Measurements from ENCODE around the gene SMIM30. TPM values are rescaled to one million over a fixed set of nuclear protein-coding genes. Genes with fewer than 3 reads are reported as not detected.

Gene SMIM30
- total RNA-seq, 1 experiment from 2014 or later: 47.9 TPM

GRCh38 chr7:113071465-113071864 lies 46.9 kb downstream of the SMIM30 start:
- H3K9me3 Mint-ChIP-seq: no peaks in the 10 kb centered on the region
- peaks cover 84% of the 10 kb centered on the region for H3K27me3 Mint-ChIP-seq (ENCODE audit: low read depth)
- no peak overlapping the region for H3K27ac Mint-ChIP-seq
- DNase-seq (ENCODE audit: low spot score) (no peak), ATAC-seq (no peak)
- TF ChIP-seq HMGA2 (CRISPR knock-in tag; IDR thresholded peaks at IDR 0.05): no peak
- no peak for TF ChIP-seq GRHL2 (CRISPR knock-in tag; IDR thresholded peaks at IDR 0.05; ENCODE audit: insufficient replicate concordance, severe bottlenecking)
- TF ChIP-seq NFATC4 (CRISPR knock-in tag; IDR thresholded peaks at IDR 0.05): no peak
- TF ChIP-seq TP53 (CRISPR knock-in tag; IDR thresholded peaks at IDR 0.05): no peak
- TF ChIP-seq ZNF263 (CRISPR knock-in tag; IDR thresholded peaks at IDR 0.05; ENCODE audit: low read depth): no peak
- TF ChIP-seq MAX (CRISPR knock-in tag; IDR thresholded peaks at IDR 0.05): no peak
- TF ChIP-seq ERG (CRISPR knock-in tag; IDR thresholded peaks at IDR 0.05): no peak
- TF ChIP-seq FOXJ3 (CRISPR knock-in tag; IDR thresholded peaks at IDR 0.05; ENCODE audit: borderline replicate concordance): no peak
- TF ChIP-seq ZNF219 (CRISPR knock-in tag; IDR thresholded peaks at IDR 0.05; ENCODE audit: borderline replicate concordance): no peak
- no peak for TF ChIP-seq SMAD4 (CRISPR knock-in tag; IDR thresholded peaks at IDR 0.05)
- no peak for TF ChIP-seq JAZF1 (CRISPR knock-in tag; IDR thresholded peaks at IDR 0.05)
- no peak for TF ChIP-seq ZMAT4 (CRISPR knock-in tag; IDR thresholded peaks at IDR 0.05)
- TF ChIP-seq NFE2L1 (CRISPR knock-in tag; IDR thresholded peaks at IDR 0.05): no peak
- no peak for TF ChIP-seq IRF2 (CRISPR knock-in tag; IDR thresholded peaks at IDR 0.05; ENCODE audit: borderline replicate concordance, low read depth)
- TF ChIP-seq NR3C1 (CRISPR knock-in tag; conservative IDR thresholded peaks at IDR 0.05; ENCODE audit: low read depth): no peak
- no peak for TF ChIP-seq ATF2 (CRISPR knock-in tag; IDR thresholded peaks at IDR 0.05; ENCODE audit: borderline replicate concordance, low read depth)
- no peak for TF ChIP-seq USF2 (CRISPR knock-in tag; IDR thresholded peaks at IDR 0.05)
- TF ChIP-seq IRF1 (CRISPR knock-in tag; IDR thresholded peaks at IDR 0.05): no peak
- no peak for TF ChIP-seq FOXP1 (CRISPR knock-in tag; IDR thresholded peaks at IDR 0.05; ENCODE audit: borderline replicate concordance)
- no peak for TF ChIP-seq PREB (CRISPR knock-in tag; IDR thresholded peaks at IDR 0.05; ENCODE audit: borderline replicate concordance)
- ChIA-PET CTCF (no interaction called here), POLR2A (no interaction called here)
- no peaks in the 10 kb centered on the region for H3K36me3 Mint-ChIP-seq
- H3K4me1 Mint-ChIP-seq: peaks cover 8% of the 10 kb centered on the region
- no peak overlapping the region for H3K4me3 Mint-ChIP-seq

Other genes starting within 250 kb of the SMIM30 start
- 0.09 to 0.34 TPM (median 0.09 TPM) in 3 replicates for gene GPR85, start 31.7 kb downstream of the SMIM30 start, total RNA-seq (2021)